ENCODE data around the gene UBXN6.

UBXN6 gene

DNA sequence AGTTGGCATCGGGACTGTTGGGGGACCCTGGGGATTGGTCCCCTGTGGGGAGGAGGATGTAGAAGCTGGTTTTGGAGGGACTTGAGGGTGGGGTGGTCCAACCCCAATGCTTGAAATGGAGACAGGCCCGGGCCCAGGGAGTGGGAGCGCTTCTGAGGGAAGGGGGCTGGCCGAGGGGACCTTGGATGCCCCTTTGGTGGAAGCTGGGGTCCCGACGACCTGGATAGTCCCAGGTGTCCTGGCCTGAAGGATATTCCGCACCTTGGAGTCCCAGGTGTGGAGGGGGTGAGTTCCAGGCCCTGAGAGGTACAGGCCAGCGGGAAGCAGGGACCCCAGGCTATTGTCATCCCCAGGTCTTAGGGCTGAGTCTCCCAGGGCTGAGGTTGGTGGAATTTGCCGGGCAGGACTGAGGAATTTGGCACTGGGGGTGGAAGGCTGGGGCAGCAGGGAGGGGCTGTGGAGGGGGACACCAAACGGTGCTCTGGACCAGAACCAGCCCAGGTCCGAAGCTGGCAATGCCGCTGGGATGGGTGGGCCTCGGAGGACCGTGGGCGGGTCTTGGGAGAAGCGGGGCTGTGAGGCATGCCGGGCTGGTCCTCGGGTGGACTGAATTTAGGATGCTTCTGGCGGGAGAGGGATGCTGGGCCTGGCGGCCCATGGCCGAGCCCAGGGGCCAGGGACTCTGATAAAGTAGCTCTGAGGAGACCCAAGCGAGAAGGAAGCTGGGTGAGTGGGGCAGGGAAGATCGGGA lies 16.3 kb upstream of the UBXN6 start:
- CTCF ChIA-PET = interaction anchor here (0.8 to 1.1 kb wide), 3 partner anchors 40 to 102 kb away, joined by 3 to 4 read pairs (median 3); no protein-coding TSS in a partner anchor
- no peak for DNase-seq (ENCODE audit: low read depth, low spot score)
- TF ChIP-seq, protein P1, sequence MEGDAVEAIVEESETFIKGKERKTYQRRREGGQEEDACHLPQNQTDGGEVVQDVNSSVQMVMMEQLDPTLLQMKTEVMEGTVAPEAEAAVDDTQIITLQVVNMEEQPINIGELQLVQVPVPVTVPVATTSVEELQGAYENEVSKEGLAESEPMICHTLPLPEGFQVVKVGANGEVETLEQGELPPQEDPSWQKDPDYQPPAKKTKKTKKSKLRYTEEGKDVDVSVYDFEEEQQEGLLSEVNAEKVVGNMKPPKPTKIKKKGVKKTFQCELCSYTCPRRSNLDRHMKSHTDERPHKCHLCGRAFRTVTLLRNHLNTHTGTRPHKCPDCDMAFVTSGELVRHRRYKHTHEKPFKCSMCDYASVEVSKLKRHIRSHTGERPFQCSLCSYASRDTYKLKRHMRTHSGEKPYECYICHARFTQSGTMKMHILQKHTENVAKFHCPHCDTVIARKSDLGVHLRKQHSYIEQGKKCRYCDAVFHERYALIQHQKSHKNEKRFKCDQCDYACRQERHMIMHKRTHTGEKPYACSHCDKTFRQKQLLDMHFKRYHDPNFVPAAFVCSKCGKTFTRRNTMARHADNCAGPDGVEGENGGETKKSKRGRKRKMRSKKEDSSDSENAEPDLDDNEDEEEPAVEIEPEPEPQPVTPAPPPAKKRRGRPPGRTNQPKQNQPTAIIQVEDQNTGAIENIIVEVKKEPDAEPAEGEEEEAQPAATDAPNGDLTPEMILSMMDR (IDR thresholded peaks at IDR 0.05; ENCODE audit: insufficient read depth, low read length, missing control alignments) = no peak
- POLR2A ChIA-PET = interaction anchor here (1.2 to 1.4 kb wide), 2 partner anchors 12 to 17 kb away, joined by 4 to 5 read pairs; no protein-coding TSS in a partner anchor
- peak overlapping the region; percentile 77 for H3K4me3 ChIP-seq (ENCODE audit: low read depth, low read length)

DNA sequence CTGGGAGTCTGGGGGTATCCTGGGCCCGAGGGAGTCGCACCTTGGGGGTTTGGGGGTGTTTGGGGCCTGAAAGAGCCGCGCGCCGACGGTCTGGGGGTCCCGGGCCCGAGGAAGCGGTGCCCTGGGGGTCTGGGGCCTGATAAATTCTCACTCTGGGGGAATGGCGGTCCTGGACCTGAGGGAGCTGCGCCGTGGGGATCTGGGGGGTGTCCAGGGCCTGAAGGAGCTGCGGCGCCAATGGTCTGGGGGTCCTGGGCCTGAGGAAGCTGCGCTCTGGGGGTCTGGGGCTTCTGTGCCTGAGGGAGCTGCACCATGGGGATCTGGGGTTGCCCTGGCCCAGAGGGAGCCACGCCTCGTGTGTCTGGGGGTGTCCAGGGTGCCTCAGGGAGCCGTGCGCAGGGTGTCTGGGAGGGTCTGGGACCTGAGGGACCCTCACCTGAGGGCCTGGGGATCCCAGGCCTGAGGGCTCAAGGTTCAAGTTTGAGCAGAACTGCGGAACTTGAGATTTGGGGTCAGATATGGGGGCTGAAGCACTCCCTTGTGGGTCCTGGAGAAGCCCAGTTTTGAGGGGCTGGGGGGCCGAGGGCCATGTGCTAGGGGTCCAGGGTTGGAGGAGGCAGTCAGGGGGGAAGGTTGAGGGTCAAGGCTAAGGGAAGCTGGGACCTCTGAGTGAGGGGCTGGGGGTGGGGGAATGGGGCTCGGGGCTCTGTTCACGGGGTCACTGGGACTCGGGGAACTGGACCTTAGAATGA lies 15.6 kb upstream of the UBXN6 start:
- POLR2A ChIA-PET = interaction anchor here (1.2 kb wide), 1 partner anchor 17 kb away, joined by 4 read pairs; no protein-coding TSS in a partner anchor
- no peak for DNase-seq (ENCODE audit: low read depth, low spot score)
- TF ChIP-seq, protein P1 (IDR thresholded peaks at IDR 0.05; ENCODE audit: insufficient read depth, low read length, missing control alignments) = no peak
- CTCF ChIA-PET = interaction anchor here (1.0 kb wide), 1 partner anchor 163 kb away, joined by 4 read pairs; no protein-coding TSS in a partner anchor
- H3K4me3 ChIP-seq (ENCODE audit: low read depth, low read length) = peak overlapping the region; percentile 77

DNA sequence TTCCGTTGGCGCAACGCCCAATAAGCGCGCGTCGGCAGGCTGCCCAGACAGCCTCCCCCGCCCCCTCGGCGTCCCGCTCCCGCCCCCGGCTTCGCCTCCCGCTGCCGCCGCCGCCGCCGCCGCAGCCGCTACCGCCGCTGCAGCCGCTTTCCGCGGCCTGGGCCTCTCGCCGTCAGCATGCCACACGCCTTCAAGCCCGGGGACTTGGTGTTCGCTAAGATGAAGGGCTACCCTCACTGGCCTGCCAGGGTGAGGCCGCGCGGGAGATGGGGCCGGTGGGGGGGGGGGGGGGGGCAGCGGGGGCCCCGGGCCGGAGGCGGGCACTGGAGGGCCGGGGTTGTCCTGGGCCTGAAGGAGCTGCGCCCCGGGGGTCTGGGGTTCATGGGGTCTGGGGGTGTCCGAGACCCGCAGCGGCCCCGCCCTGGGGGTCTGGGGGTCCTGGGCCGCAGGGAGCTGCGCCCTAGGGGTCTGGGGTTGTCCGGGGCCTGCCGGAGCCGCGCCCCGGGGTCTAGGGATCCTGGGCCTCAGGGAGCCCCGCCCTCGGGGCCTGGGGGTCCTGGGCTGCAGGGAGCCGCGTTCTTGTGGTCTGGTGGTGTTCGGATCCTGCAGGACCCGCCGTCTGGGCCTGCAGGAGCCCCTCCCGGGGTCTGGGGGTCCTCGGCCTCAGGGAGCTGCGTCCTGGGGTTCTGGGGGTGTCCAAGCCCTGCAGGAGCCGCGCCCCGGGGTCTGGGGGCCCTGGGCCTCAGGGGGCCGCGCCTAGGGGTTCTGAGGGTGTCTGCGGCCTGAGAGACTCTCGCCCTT lies 14.8 kb upstream of the UBXN6 start, which contains the start of gene HDGFL2:
Gene HDGFL2 (plus strand): TSS at position 124 of the 801 bp plus-strand sequence. CDS start 54 bp downstream, at position 178.
- peak within 1 kb of the TSS; percentile 77 for H3K4me3 ChIP-seq (ENCODE audit: low read depth, low read length)
- ChIA-PET CTCF (interaction anchor here (1.0 to 1.3 kb wide), 2 partner anchors 164 kb away, joined by 4 read pairs; no protein-coding TSS in a partner anchor), POLR2A (interaction anchor here (1.1 kb wide), 2 partner anchors 15 to 18 kb away, joined by 3 to 9 read pairs; partner anchors contain the start of gene UBXN6)
- no peak for DNase-seq (ENCODE audit: low read depth, low spot score)
- TF ChIP-seq, protein P1 (IDR thresholded peaks at IDR 0.05; ENCODE audit: insufficient read depth, low read length, missing control alignments) = no peak

DNA sequence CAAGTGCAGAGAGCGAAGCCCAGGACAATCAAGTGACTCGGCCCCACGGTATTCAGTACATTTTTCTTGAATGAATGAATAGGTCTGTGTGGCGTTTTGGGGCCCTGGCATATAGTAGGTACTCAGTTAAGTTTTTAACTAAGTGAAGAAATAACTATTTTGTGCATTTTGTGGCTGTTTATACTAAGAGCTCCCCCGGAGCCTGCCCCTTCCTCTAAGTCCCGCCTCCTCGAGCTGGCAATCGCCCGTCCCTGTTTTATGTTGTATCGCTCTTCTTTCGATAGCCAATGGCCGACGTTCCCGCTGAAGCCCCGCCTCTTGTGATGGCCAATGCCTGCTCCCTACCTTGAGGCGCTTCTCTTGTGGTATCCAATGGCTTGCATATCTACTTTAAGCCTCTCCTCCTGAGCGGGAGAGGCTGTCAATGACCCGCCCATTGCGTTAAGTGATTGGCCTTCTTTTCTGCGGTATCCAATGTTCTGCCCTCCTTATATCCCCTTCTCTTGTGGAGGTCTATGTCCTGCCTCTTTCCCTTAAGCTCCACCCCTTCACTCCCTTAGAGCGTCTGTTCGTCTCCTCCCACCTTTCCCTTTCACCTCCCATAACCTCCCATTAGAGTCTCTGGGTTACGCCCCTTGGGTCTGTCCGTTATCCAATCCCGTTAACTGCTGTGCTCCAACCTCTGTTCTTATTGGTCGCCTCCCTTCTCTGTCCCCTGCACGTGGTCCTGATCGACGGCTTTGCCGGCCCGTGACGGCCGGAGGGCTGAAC lies 14.0 kb upstream of the UBXN6 start:
- POLR2A ChIA-PET = interaction anchor here (0.7 to 1.1 kb wide), 4 partner anchors 8 to 17 kb away, joined by 3 to 9 read pairs (median 4); partner anchors contain the start of gene UBXN6
- CTCF ChIA-PET = interaction anchor here (1.1 to 1.3 kb wide), 6 partner anchors 10 to 204 kb away, joined by 3 to 4 read pairs (median 4); partner anchors contain the start of gene UBXN6
- TF ChIP-seq, protein P1 (IDR thresholded peaks at IDR 0.05; ENCODE audit: insufficient read depth, low read length, missing control alignments) = no peak
- H3K4me3 ChIP-seq (ENCODE audit: low read depth, low read length) = peak overlapping the region; percentile 62
- DNase-seq (ENCODE audit: low read depth, low spot score) = peak; percentile 100

DNA sequence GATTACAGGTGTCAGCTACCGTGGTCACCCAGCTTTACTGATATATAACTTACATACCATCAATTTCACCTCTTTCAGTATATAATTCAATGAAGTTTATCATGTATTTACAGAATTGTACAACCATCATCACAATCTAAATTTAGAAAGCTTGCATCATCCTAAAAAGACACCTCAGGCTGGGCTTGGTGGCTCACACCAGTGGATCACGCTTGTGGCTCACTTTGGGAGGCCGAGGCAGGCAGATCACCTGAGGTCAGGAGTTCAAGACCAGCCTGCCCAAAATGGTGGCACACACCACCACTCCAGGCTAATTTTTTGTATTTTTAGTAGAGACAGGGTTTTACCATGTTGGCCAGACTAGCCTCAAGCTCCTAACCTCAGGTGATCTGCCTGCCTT lies 10.2 kb upstream of the UBXN6 start:
- H3K4me3 ChIP-seq (ENCODE audit: low read depth, low read length) = no peak overlapping the region
- no peak for DNase-seq (ENCODE audit: low read depth, low spot score)
- ChIA-PET CTCF (no interaction called here), POLR2A (no interaction called here)
- TF ChIP-seq, protein P1 (IDR thresholded peaks at IDR 0.05; ENCODE audit: insufficient read depth, low read length, missing control alignments) = no peak
